HG03558 (cell line): ENCODE data around the gene CATSPER3.

Source experiments
- ATAC-seq: cut with Tn5 transposase; IDR thresholded peaks from one replicate; pipeline ENCODE4 v1.9.1; 2021; ENCODE audit warnings: moderate number of reproducible peaks; ENCODE audit not compliant: unreplicated experiment; ENCODE audit errors: extremely low read depth

CATSPER3 gene

DNA sequence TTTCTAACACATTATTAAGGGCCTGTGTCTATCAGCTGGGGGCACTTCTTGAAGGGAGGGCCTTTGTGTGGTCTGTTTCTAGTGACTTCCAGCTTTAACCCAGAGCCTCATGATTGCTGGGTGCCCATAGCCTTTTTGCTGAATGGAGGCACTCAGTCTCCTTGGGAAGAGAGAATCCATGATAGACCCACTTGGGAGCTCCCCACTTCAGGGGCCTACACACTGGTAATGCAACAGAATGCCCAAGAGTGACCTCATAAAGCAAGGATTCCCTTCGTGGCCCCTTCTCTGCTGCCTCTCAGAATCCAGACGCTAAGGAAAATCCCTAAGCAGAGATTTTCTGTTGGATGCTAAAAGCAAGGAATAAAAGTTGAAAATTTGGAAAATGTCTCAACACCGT is at the start of gene CATSPER3:
CATSPER3 (plus strand) TSS at position 301 of the 400 bp plus-strand sequence; CDS start at position 386, 85 bp downstream.
- ATAC-seq = no peak

- ATAC-seq = no peak
Measured at GRCh38 chr5:134918861-134919260, 48.8 kb upstream of the CATSPER3 start.

DNA sequence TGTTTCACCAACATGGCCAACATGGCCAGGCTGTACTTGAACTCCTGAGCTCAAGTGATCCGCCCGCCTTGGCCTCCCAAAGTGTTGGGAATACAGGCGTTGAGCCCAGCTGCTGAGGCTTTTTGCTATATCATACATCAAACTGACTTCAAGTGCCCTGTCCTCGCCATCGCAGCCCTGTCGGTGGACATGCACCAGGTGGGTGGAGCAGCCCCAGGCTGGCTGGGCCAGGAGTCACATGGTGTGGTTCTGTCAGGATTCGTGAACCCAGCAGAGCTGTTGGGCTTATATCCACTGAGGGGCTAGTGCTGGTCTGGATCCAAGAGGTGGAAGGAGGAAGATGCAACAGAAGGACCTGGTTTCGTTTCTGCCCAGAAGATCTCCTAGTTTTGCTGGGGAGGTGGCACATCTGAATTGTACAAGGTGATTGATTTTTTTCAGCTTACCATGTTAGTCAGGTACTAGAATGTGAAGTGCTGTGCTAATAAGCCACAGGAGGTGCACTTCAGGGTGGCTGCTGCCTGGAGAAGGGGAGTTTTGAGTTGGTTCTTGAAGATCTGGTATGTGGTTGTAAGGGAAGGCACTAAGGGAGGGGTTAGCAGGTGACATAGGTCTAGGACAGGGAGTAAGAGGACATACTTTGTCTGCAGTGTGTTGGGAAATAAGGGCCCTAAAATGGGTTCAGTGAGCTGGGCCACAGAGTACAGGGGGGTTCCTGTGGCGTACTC is 46.7 kb upstream of the CATSPER3 start:
- ATAC-seq = no peak

DNA sequence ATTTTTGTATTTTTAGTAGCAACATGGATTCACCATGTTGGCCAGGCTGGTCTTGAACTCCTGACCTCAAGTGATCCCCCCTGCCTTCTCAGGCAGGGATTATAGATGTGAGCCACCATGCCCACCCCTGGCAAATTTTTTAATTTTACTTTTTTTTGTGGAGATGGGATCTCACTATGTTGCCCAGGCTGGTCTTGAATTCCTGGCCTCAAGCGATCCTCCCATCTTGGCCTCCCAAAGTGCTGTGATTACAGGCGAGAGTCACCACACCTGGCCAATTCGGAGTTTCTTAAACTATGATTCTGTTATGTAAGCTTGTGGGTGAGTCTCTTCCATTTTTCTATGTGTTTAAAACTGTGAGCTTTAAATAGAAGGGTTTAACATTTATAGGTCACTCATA is 35.2 kb upstream of the CATSPER3 start:
- ATAC-seq = no peak

DNA sequence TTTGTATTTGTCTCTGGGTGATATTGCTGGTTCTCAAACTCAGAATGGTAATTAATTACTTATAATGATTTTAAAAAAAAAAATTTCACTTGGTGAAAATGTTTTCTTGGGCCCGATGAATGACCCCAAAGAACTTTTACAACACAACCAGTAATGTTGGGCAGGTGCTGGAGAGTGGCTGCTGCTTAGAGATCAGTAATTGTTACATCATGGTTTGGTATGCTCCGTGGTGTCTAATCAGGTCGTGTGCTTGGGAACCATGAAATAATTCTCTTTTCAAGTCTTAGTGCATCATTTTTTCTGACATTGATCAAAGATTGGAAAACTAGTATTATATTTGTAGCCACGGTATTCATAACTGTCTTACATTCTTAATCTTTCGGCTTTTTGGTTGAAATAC is 33.5 kb upstream of the CATSPER3 start:
- no peak for ATAC-seq

GRCh38 chr5:134935711-134936602 is 31.8 kb upstream of the CATSPER3 start:
- no peak for ATAC-seq

- ATAC-seq = no peak
Measured at GRCh38 chr5:134937526-134937925, 30.2 kb upstream of the CATSPER3 start.

- no peak for ATAC-seq
Measured at GRCh38 chr5:134938030-134938429, 29.7 kb upstream of the CATSPER3 start.

DNA sequence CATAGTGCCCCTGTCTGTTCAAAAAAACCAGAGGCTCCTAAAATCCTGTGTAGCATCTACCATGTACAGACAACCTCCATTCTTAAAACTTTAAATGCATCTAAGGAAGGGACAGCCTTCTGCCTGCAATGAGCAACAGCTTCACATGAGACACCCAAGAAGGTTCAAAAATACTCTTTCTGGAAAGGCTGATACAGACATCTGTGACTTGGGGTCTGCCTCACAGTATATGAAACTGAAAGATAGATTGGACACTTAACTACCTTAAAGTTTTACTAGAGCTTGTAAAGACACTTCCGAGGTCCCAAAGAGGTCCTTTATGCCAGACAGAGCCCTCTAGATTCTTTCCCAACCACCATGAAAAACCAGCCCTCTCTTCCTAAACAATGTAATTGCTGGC is 28.2 kb upstream of the CATSPER3 start:
- no peak for ATAC-seq

GRCh38 chr5:134943547-134943946 is 24.2 kb upstream of the CATSPER3 start:
- ATAC-seq = no peak

DNA sequence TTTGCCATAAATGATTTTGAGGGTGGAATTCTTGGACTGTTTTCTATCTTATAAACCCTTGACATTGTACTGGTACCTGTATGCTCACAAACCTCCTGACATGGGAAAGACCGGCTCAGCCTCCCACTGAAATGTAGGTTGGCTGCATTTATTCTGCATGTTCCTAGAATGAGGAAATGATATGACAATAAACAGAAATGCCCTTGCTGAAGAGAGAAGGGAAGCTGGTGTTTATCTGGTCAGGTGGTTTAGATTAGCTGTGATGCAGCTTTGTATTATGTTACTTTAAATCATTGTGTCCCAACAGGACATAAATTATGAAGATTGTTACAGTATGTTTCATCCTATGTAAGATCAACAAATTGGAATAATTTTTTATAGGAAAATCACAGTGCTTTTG is 23.1 kb upstream of the CATSPER3 start:
- ATAC-seq = no peak

- ATAC-seq = no peak
Measured at GRCh38 chr5:134945041-134945440, 22.7 kb upstream of the CATSPER3 start.

DNA sequence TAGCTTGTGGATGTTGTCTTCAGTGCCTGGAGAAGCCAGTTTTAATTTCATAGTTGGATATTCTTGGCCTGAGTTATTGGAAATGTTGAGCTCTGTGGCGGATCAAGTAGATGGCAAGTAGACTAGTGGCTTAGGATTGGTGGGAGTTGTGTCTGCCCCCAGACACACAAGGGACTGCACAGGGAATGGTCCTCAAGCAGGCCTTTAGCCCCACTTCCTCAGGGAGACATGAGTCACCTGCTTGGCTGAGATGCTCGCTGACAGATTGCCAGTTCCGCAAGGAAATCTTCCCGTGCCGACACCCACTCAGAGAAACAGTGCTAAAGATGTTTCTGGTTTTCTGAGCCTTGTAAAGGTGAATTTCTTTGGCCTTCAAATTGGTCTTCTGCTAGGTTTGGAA is 18.8 kb upstream of the CATSPER3 start:
- no peak for ATAC-seq

DNA sequence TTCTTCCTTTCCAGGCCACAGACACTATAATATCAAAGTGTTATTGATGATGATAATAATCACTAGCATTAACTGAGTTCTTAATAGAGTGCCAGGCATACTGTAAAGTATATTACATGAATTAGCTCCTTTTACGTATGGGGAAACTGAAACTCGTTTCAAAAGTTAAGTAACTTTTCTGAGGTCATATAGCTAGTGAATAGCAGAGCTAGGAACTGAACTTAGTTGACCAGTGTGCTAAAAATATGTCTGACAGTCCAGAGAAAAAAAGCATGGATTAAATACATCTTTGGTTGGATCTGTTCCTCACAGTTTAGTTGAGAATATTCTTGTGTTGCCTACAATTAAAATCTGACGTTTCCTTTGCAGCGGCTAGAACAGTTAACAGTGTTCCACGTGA is 18.4 kb upstream of the CATSPER3 start:
- no peak for ATAC-seq

GRCh38 chr5:134957920-134958608 is 9.6 kb upstream of the CATSPER3 start:
- no peak for ATAC-seq

DNA sequence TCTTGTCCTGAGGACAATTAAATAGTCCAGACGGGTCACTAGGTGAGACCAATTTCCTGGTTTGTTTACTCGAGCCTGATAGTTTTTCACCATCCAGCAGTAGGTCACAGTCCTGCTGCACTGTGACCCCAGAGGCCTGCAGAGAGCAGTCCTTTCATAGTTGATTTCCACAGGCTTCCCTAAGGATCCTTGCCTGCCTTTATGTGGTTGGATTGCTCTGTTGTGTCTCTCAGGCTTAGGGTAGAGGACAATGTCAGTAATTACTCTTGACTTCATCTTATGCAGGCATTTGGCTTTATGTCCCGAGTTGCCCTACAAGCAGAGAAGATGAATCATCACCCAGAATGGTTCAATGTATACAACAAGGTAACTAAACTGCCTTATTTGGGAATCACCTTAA is 9.0 kb upstream of the CATSPER3 start:
- no peak for ATAC-seq

DNA sequence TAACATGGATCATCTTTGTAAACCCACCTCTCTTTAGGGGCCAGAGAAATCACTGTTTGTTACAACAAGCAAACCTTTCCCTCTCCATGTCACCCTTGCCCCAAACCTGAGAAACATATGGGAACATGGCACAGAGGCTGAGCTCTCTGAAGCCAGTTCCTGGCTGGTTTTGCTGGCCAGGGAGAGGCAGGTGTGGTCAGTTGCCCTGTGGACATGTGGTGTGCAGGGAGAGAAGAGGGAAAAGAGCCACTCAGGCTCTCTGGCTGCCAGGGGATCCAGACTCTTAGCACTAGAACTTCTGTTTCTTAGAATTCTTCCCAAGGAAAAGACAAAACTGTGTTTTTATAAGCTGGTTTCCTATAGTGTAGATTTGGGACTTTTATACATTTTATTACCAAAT is 4.6 kb upstream of the CATSPER3 start:
- no peak for ATAC-seq

GRCh38 chr5:134964359-134965270 is 3.1 kb upstream of the CATSPER3 start:
- no peak for ATAC-seq

GRCh38 chr5:134965271-134965825 is 2.4 kb upstream of the CATSPER3 start:
- no peak for ATAC-seq

GRCh38 chr5:134968055-134968454 is 348 bp downstream of the CATSPER3 start:
- no peak for ATAC-seq
